Type B pancreatic cell (in vitro differentiated cells): ENCODE data around the gene MAG. TPM values are rescaled to one million over a fixed set of nuclear protein-coding genes. Genes with fewer than 3 reads are reported as not detected.
A peak's percentile ranks its signal among the peaks of the same experiment; 100 is the strongest.

ENCODE experiments used
- DNase-seq: peaks from one replicate; pipeline ENCODE4 v3.0.0; 2021; ENCODE audit warnings: mixed read lengths; ENCODE audit not compliant: unreplicated experiment; ENCODE audit errors: extremely low spot score
- H3K27ac Mint-ChIP-seq: 2 replicates; pipeline ENCODE4 v1.8.0; 2021; ENCODE audit warnings: mild to moderate bottlenecking, mixed read lengths
- H3K27me3 Mint-ChIP-seq: 2 replicates; pipeline ENCODE4 v1.8.0; 2021; ENCODE audit warnings: mixed read lengths
- H3K36me3 Mint-ChIP-seq: 2 replicates; pipeline ENCODE4 v1.8.0; 2021; ENCODE audit warnings: mixed read lengths
- H3K4me1 Mint-ChIP-seq: one replicate; pipeline ENCODE4 v1.8.0; 2021; ENCODE audit warnings: mixed read lengths; ENCODE audit not compliant: unreplicated experiment
- H3K4me3 Mint-ChIP-seq: 2 replicates; pipeline ENCODE4 v1.8.0; 2021; ENCODE audit warnings: mild to moderate bottlenecking, mixed read lengths
- H3K9me3 Mint-ChIP-seq: 2 replicates; pipeline ENCODE4 v1.8.0; 2021; ENCODE audit warnings: mixed read lengths
- total RNA-seq: library from RNA; stranded (reverse); gene quantifications from 2 replicates; pipeline ENCODE4 v1.2.1, GENCODE V29; 2021; ENCODE audit warnings: low replicate concordance
- TF ChIP-seq, protein P1 (sequence below): fragments of 200-600 bp; sonication (generic); conservative IDR thresholded peaks from 2 replicates; pipeline ENCODE4 v1.5.0; 2021; ENCODE audit warnings: antibody characterized with exemption, mild to moderate bottlenecking

Gene MAG
- total RNA-seq, 1 donor from 2014 or later, result not detected

DNA sequence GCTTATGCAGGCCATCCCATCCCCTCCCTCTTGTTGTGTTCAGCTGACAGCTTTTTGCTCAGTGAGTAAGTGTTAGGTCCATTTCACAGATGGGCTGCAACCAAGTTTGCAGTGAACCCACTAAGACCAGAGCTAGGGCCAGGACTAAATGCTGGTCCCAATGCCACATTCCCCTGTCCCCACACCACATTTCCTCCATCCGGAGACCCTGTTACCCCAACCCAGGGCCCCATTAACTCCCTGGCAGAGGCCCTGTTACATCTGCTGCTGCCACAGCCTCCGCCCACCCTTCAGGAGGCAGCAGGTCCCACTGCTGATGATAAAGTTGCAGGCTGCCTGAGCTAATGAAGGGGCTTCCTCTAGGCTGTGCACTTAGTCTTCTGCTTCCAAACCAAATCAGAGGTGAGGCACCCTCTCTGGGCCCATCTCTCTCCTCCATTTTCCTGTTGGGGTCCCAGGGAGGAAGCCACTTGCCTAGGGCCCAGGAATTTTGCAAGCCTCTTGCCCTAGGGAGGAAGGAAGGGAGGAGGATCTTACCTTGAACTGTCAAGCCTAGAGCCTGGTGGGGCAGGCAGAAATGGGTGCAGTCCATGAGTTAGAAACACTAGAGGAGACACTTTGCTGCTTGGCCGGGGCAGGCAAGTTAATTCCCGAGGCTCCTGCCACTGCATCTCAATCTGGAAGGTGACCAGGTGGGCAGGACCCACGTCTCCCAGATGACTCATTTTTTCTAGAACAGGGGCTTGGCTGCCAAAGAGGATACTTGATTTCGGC lies 26.6 kb upstream of the MAG start:
- Mint-ChIP-seq H3K4me1 (peaks cover 13% of the 10 kb centered on the region), H3K9me3 (no peaks in the 10 kb centered on the region), H3K27ac (peak overlapping the region; percentile 68), H3K4me3 (peak overlapping the region; percentile 84), H3K36me3 (no peaks in the 10 kb centered on the region), H3K27me3 (no peaks in the 10 kb centered on the region)
- DNase-seq, result peak; percentile 48
- TF ChIP-seq, protein P1, sequence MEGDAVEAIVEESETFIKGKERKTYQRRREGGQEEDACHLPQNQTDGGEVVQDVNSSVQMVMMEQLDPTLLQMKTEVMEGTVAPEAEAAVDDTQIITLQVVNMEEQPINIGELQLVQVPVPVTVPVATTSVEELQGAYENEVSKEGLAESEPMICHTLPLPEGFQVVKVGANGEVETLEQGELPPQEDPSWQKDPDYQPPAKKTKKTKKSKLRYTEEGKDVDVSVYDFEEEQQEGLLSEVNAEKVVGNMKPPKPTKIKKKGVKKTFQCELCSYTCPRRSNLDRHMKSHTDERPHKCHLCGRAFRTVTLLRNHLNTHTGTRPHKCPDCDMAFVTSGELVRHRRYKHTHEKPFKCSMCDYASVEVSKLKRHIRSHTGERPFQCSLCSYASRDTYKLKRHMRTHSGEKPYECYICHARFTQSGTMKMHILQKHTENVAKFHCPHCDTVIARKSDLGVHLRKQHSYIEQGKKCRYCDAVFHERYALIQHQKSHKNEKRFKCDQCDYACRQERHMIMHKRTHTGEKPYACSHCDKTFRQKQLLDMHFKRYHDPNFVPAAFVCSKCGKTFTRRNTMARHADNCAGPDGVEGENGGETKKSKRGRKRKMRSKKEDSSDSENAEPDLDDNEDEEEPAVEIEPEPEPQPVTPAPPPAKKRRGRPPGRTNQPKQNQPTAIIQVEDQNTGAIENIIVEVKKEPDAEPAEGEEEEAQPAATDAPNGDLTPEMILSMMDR, result no peak

DNA sequence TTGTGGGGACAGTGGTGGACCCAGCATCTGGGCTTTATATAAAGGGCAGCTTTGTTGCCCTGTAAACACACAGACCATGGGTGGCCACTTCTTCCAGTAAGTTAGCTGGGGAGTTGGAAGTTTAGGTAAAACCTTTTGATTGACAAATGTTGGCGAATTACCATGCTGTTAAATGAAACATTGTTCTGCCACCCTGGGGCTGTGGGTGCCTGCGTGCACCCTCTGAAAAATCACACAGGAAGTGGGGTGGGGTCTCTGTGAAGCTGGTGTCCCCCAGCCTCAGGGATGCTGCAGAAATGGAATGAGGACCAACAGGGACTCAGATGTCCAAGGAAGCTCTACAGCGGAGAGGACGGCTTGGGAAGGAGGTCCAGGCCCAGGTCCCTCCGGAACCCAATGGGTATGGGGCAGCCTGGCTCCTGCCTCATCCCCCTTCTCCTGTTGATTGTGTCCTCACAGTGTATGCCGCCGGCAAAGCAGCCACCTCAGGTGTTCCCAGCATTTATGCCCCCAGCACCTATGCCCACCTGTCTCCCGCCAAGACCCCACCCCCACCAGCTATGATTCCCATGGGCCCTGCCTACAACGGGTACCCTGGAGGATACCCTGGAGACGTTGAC lies 26.0 kb upstream of the MAG start:
- Mint-ChIP-seq H3K4me3 (peak overlapping the region; percentile 84), H3K27ac (peak overlapping the region; percentile 68), H3K27me3 (no peaks in the 10 kb centered on the region), H3K9me3 (no peaks in the 10 kb centered on the region), H3K36me3 (peaks cover 3% of the 10 kb centered on the region), H3K4me1 (peaks cover 13% of the 10 kb centered on the region)
- TF ChIP-seq, protein P1, result no peak
- peak; percentile 37 for DNase-seq

DNA sequence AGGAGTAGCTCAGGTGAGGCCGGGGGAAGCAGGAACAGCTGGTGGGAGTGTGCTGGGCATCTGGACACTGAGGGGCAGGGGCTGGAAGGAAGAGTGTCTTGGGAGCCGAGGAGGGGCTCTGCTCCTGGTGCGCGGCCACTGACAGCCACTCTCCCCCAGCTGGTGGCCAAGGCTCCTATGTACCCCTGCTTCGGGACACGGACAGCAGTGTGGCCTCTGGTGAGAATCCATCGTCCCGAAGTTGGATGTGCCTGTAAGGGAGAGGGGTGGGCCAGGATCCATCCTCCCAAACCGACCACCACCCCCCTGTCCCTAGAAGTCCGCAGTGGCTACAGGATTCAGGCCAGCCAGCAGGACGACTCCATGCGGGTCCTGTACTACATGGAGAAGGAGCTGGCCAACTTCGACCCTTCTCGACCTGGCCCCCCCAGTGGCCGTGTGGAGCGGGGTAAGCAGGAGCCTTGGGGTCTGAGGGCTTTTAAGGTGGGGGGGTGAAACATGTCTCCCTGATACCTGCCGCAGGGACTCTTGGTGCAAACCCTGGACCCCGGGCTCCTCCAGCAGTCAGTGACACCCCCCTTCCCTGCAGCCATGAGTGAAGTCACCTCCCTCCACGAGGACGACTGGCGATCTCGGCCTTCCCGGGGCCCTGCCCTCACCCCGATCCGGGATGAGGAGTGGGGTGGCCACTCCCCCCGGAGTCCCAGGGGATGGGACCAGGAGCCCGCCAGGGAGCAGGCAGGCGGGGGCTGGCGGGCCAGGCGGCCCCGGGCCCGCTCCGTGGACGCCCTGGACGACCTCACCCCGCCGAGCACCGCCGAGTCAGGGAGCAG lies 25.2 kb upstream of the MAG start:
- no peaks in the 10 kb centered on the region for H3K9me3 Mint-ChIP-seq
- H3K36me3 Mint-ChIP-seq, result peaks cover 4% of the 10 kb centered on the region
- H3K4me1 Mint-ChIP-seq, result peaks cover 13% of the 10 kb centered on the region
- H3K27ac Mint-ChIP-seq, result peak overlapping the region; percentile 68
- TF ChIP-seq, protein P1, result no peak
- peak overlapping the region; percentile 93 for H3K4me3 Mint-ChIP-seq
- H3K27me3 Mint-ChIP-seq, result no peaks in the 10 kb centered on the region
- no peak for DNase-seq

DNA sequence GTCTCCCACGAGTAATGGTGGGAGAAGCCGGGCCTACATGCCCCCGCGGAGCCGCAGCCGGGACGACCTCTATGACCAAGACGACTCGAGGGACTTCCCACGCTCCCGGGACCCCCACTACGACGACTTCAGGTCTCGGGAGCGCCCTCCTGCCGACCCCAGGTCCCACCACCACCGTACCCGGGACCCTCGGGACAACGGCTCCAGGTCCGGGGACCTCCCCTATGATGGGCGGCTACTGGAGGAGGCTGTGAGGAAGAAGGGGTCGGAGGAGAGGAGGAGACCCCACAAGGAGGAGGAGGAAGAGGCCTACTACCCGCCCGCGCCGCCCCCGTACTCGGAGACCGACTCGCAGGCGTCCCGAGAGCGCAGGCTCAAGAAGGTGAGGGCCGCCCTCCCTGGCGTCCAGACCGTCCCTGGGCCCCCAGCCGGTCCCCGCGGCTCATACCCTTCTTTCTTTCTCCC lies 24.6 kb upstream of the MAG start:
- Mint-ChIP-seq H3K36me3 (peaks cover 4% of the 10 kb centered on the region), H3K27me3 (no peaks in the 10 kb centered on the region), H3K4me3 (peak overlapping the region; percentile 93), H3K4me1 (peaks cover 18% of the 10 kb centered on the region), H3K9me3 (no peaks in the 10 kb centered on the region), H3K27ac (peak overlapping the region; percentile 94)
- TF ChIP-seq, protein P1, result no peak
- DNase-seq, result no peak

DNA sequence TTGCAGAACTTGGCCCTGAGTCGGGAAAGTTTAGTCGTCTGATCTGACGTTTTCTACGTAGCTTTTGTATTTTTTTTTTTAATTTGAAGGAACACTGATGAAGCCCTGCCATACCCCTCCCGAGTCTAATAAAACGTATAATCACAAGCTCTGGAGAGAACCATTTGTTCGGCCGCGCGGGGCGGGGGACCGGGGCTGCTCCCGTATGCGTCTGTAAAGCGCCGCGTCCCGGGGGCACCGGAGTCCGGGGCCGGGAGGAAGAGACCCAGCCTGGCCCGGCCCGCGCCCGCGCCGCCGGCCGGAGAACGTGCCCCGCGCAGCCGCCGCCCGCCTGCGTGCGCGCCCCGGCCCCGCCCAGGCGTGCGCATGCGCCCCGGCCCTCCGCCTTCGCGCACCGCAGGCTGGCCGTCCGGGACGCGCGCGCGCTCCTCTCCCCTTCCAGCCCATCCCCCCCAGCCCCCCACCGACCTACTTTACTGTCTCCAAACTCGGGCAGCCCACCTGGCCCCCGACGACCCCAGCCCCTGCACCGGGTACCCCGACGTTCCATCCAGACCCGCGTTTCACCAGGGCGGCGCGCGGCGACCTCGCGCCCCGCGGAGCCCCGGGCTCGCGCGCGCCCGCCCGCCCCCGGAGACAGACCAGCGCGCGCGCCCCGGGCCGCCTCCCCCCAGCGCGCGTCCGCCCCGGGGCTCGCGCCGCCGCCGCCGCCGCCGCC lies 24.0 kb upstream of the MAG start:
- H3K4me1 Mint-ChIP-seq, result peaks cover 18% of the 10 kb centered on the region
- H3K27ac Mint-ChIP-seq, result peak overlapping the region; percentile 94
- peak overlapping the region; percentile 93 for H3K4me3 Mint-ChIP-seq
- TF ChIP-seq, protein P1, result no peak
- no peaks in the 10 kb centered on the region for H3K9me3 Mint-ChIP-seq
- DNase-seq, result peak; percentile 85
- H3K36me3 Mint-ChIP-seq, result peaks cover 4% of the 10 kb centered on the region
- no peaks in the 10 kb centered on the region for H3K27me3 Mint-ChIP-seq
